PFSK-1 (cell line): ENCODE measurements around the gene FKBP15.

Experiments
- FOXP2 ChIP-seq: optimal IDR thresholded peaks from 2 replicates; pipeline ENCODE3; 2011; ENCODE audit warnings: borderline replicate concordance, control low read depth, inconsistent platforms; ENCODE audit not compliant: insufficient read depth; ENCODE audit errors: extremely low read length, extremely low read depth
- POLR2AphosphoS5 ChIP-seq: IDR thresholded peaks from 2 replicates; pipeline ENCODE4 v1.6.1; 2012; ENCODE audit warnings: low read depth, mild to moderate bottlenecking, control low read depth, low read length, moderate library complexity
- SIN3A ChIP-seq: IDR thresholded peaks from 2 replicates; pipeline ENCODE4 v1.6.1; 2012; ENCODE audit warnings: mild to moderate bottlenecking, low read length, moderate library complexity, borderline replicate concordance; ENCODE audit not compliant: insufficient read depth
- TAF1 ChIP-seq: IDR thresholded peaks from 2 replicates; pipeline ENCODE4 v1.6.1; 2012; ENCODE audit warnings: low read length, control low read depth, borderline replicate concordance; ENCODE audit not compliant: insufficient read depth
- TF ChIP-seq, protein P1 (sequence below), 2 experiments: IDR thresholded peaks; 2 replicates each; pipeline versions ENCODE4 v1.6.1 to v1.8.0; 2011 to 2012; ENCODE audit warnings: low read depth in 2 of 2, low read length in 2 of 2, control low read depth in 1 of 2, inconsistent platforms in 1 of 2, mild to moderate bottlenecking in 1 of 2, moderate library complexity in 1 of 2; ENCODE audit not compliant: insufficient read depth in 1 of 2

Gene FKBP15

DNA sequence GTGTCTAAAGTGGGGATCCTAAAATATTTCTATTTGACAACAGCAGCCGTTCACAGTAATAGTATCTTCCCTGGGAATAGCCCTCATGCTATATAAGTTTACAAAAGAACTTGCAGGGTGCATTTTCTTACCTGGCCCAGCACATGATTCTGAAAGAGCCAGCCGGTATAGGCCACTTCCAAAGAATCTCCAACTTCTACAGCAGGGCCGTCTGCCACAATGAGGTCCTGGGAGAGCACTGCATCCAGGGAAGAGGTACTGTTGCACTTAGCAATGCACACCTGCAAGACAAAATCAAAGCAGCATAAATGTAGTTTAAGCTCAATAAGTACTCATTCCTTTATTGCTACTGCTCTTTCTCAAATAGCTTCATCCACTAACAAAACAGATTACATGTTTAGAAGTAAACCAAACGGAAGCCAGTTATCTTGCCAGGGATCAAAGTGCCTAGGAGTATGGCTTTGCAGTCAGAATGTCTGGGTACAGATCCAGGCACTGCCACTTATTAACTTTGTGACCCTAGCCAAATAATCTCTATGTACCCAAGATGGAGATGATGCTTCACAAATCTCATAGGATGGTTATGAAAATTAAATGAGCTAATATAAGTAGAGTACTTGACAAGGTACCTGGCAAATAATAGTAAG is 21.3 kb downstream of the FKBP15 start:
- TF ChIP-seq TAF1: no peak
- TF ChIP-seq POLR2AphosphoS5: no peak
- TF ChIP-seq, protein P1, sequence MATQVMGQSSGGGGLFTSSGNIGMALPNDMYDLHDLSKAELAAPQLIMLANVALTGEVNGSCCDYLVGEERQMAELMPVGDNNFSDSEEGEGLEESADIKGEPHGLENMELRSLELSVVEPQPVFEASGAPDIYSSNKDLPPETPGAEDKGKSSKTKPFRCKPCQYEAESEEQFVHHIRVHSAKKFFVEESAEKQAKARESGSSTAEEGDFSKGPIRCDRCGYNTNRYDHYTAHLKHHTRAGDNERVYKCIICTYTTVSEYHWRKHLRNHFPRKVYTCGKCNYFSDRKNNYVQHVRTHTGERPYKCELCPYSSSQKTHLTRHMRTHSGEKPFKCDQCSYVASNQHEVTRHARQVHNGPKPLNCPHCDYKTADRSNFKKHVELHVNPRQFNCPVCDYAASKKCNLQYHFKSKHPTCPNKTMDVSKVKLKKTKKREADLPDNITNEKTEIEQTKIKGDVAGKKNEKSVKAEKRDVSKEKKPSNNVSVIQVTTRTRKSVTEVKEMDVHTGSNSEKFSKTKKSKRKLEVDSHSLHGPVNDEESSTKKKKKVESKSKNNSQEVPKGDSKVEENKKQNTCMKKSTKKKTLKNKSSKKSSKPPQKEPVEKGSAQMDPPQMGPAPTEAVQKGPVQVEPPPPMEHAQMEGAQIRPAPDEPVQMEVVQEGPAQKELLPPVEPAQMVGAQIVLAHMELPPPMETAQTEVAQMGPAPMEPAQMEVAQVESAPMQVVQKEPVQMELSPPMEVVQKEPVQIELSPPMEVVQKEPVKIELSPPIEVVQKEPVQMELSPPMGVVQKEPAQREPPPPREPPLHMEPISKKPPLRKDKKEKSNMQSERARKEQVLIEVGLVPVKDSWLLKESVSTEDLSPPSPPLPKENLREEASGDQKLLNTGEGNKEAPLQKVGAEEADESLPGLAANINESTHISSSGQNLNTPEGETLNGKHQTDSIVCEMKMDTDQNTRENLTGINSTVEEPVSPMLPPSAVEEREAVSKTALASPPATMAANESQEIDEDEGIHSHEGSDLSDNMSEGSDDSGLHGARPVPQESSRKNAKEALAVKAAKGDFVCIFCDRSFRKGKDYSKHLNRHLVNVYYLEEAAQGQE (IDR thresholded peaks at IDR 0.05; ENCODE audit: insufficient read depth in 1 of 2, low read depth in 2 of 2, low read length in 2 of 2): no peak
- no peak for TF ChIP-seq FOXP2
- TF ChIP-seq SIN3A: no peak

DNA sequence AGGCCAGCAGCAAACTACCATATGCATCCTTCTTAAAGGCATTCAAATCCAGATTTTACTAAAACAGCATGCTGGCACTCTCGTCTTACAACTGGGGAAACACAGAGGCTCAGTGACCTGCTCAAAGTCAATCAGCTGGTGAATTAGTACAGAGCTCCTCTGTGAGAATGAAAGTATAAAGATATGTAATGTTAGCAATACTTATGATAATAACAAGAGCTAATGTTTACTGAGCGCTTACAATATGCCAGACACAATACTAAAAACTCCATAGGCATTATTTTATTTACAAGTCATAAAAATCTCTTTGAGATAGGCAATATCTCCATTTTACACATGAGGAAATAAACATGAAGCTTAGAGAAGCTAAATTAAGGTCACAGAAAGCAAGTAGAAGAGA is 28.6 kb downstream of the FKBP15 start:
- TF ChIP-seq, protein P1 (IDR thresholded peaks at IDR 0.05; ENCODE audit: insufficient read depth in 1 of 2, low read depth in 2 of 2, low read length in 2 of 2): no peak
- no peak for TF ChIP-seq SIN3A
- no peak for TF ChIP-seq POLR2AphosphoS5
- no peak for TF ChIP-seq TAF1
- no peak for TF ChIP-seq FOXP2

DNA sequence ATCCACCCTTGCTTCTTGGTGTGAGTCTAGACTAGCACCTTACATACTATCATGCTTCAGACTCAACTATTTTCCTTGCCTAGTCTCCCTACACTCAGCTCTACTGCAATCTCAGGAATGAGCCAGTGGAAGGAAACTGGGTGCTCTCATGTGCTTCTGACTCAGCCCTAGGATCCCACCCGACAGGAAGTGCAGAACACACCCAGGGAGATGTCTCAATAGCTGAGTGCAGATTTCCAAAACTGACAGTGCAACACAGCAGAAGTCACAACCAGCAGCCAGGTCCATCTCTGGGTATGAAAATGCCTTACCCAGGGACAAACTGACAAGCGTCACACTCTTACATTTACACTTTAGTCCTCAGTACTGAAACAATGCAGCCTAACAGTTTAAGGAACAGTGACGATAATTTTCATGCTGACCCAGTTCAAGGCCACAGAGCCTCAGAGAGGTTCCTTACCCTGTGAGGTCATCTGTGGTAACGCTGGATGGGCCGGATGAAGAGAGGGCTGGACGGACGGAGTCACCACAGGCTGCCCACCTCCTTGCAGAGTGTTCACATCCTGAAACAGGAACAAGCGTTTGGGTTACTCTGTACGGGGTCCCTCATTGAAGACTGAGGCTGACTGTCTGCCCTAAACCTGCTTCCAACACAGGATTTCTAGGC is 33.0 kb downstream of the FKBP15 start:
- no peak for TF ChIP-seq POLR2AphosphoS5
- TF ChIP-seq, protein P1 (IDR thresholded peaks at IDR 0.05; ENCODE audit: insufficient read depth in 1 of 2, low read depth in 2 of 2, low read length in 2 of 2): no peak
- no peak for TF ChIP-seq FOXP2
- no peak for TF ChIP-seq SIN3A
- no peak for TF ChIP-seq TAF1

DNA sequence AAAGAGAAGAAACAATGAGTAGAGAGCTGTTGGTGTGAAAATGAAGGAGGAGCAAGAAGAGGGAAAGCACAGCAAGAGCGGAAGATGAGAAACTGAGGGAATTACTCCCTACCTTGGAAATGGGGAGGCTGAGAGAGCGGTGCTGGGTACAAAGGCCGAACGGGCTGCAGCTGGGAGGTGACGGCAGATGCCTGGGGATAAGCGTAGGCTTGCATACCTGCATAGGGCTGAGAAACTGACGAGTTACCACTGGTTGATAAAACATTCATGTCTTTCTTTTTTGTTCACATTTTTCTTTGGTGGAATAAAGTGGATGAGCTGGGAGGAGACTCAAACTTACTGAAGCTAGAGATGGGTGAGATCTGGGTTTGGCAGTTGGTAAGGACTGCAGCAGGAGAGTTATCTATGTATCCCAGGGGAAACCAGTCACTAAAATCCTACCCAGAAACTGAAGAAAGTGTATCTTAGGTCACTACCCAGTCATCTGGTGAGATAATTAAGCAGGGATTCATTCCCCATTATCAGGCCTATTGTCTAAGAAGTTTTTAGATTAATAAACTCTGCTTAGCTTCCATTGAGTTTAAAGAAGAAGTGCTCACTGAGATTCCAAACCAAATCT is 34.8 kb downstream of the FKBP15 start:
- TF ChIP-seq SIN3A (no peak), POLR2AphosphoS5 (no peak), TAF1 (no peak), FOXP2 (no peak)
- TF ChIP-seq, protein P1 (IDR thresholded peaks at IDR 0.05; ENCODE audit: insufficient read depth in 1 of 2, low read depth in 2 of 2, low read length in 2 of 2): no peak
